ENCODE measurements around the gene TTC21B. TPM values are rescaled to one million over a fixed set of nuclear protein-coding genes. Genes with fewer than 3 reads are reported as not detected.
A peak's percentile ranks its signal among the peaks of the same experiment; 100 is the strongest.

The TTC21B gene
- total RNA-seq, 1 donor from 2014 or later: 40.5 TPM

- intact Hi-C loops (cut with DNase I): loop anchor here (10.0 kb wide), 1 partner anchor 1336 kb away; the partner anchor contains the start of gene B3GALT1
- no peaks in the 10 kb centered on the region for H3K9me3 ChIP-seq
- peaks cover 12% of the 10 kb centered on the region for H3K4me1 ChIP-seq
- no peak for TF ChIP-seq POLR2A (IDR thresholded peaks at IDR 0.05)
- TF ChIP-seq POLR2AphosphoS5 (IDR thresholded peaks at IDR 0.05; ENCODE audit: insufficient read depth in 1 of 2, low read depth in 1 of 2): no peak
- no peak for TF ChIP-seq CTCF (IDR thresholded peaks at IDR 0.05)
- H3K36me3 ChIP-seq: no peaks in the 10 kb centered on the region
- no peak for DNase-seq (ENCODE audit: extremely low spot score in 2 of 2)
- no peak overlapping the region for H3K4me3 ChIP-seq
- H3K27me3 ChIP-seq: no peaks in the 10 kb centered on the region
- H3K27ac ChIP-seq: no peak overlapping the region
These were observed 4.9 kb upstream of the TTC21B start for GRCh38 chr2:165958313-165958960.

GRCh38 chr2:165957030-165957675, 3.6 kb upstream of the TTC21B start:
- TF ChIP-seq POLR2A (IDR thresholded peaks at IDR 0.05) (no peak), POLR2AphosphoS5 (IDR thresholded peaks at IDR 0.05; ENCODE audit: insufficient read depth in 1 of 2, low read depth in 1 of 2) (no peak), CTCF (IDR thresholded peaks at IDR 0.05) (no peak)
- DNase-seq (ENCODE audit: extremely low spot score in 2 of 2): no peak
- no peaks in the 10 kb centered on the region for H3K9me3 ChIP-seq
- H3K36me3 ChIP-seq: no peaks in the 10 kb centered on the region
- no peak overlapping the region for H3K27ac ChIP-seq
- H3K27me3 ChIP-seq: no peaks in the 10 kb centered on the region
- H3K4me3 ChIP-seq: no peak overlapping the region
- intact Hi-C loops (cut with DNase I): loop anchor here (10.0 kb wide), 1 partner anchor 1338 kb away; the partner anchor contains the start of gene B3GALT1
- peaks cover 21% of the 10 kb centered on the region for H3K4me1 ChIP-seq

GRCh38 chr2:165953306-165953654, 296 bp downstream of the TTC21B start:
- DNase-seq (ENCODE audit: extremely low spot score in 2 of 2): no peak
- TF ChIP-seq POLR2A (IDR thresholded peaks at IDR 0.05) (no peak), POLR2AphosphoS5 (IDR thresholded peaks at IDR 0.05; ENCODE audit: insufficient read depth in 1 of 2, low read depth in 1 of 2) (no peak), CTCF (IDR thresholded peaks at IDR 0.05) (no peak)
- H3K4me3 ChIP-seq: peak overlapping the region; percentile 63 to 75
- intact Hi-C loops (cut with DNase I): loop anchor here (10.0 kb wide), 1 partner anchor 1342 kb away; the partner anchor contains the start of gene B3GALT1
- H3K27ac ChIP-seq: peak overlapping the region; percentile 84
- peaks cover 47% of the 10 kb centered on the region for H3K4me1 ChIP-seq
- H3K9me3 ChIP-seq: no peaks in the 10 kb centered on the region
- H3K27me3 ChIP-seq: no peaks in the 10 kb centered on the region
- peaks cover 0 to 5% of the 10 kb centered on the region in 2 donors for H3K36me3 ChIP-seq

- TF ChIP-seq CTCF (IDR thresholded peaks at IDR 0.05) (no peak), POLR2AphosphoS5 (IDR thresholded peaks at IDR 0.05; ENCODE audit: insufficient read depth in 1 of 2, low read depth in 1 of 2) (no peak), POLR2A (IDR thresholded peaks at IDR 0.05) (no peak)
These were observed 800 bp downstream of the TTC21B start for GRCh38 chr2:165952741-165953211.

More at GRCh38 chr2:165952741-165953211, 800 bp downstream of the TTC21B start:
- no peak for DNase-seq (ENCODE audit: extremely low spot score in 2 of 2)
- peak overlapping the region; percentile 63 to 75 for H3K4me3 ChIP-seq
- intact Hi-C loops (cut with DNase I): loop anchor here (10.0 kb wide), 1 partner anchor 1342 kb away; the partner anchor contains the start of gene B3GALT1
- peak overlapping the region; percentile 84 for H3K27ac ChIP-seq
- peaks cover 0 to 10% of the 10 kb centered on the region in 2 donors for H3K36me3 ChIP-seq
- H3K27me3 ChIP-seq: no peaks in the 10 kb centered on the region
- H3K4me1 ChIP-seq: peaks cover 47% of the 10 kb centered on the region
- no peaks in the 10 kb centered on the region for H3K9me3 ChIP-seq

Data from vagina (tissue), 2 donors.